ENCODE results near the gene CYGB.
"Not testable (repeated sequence)": the region's sequence is repeated elsewhere in the genome, so short reads cannot be mapped to it uniquely, and the experiment has no call there.

Gene CYGB

DNA sequence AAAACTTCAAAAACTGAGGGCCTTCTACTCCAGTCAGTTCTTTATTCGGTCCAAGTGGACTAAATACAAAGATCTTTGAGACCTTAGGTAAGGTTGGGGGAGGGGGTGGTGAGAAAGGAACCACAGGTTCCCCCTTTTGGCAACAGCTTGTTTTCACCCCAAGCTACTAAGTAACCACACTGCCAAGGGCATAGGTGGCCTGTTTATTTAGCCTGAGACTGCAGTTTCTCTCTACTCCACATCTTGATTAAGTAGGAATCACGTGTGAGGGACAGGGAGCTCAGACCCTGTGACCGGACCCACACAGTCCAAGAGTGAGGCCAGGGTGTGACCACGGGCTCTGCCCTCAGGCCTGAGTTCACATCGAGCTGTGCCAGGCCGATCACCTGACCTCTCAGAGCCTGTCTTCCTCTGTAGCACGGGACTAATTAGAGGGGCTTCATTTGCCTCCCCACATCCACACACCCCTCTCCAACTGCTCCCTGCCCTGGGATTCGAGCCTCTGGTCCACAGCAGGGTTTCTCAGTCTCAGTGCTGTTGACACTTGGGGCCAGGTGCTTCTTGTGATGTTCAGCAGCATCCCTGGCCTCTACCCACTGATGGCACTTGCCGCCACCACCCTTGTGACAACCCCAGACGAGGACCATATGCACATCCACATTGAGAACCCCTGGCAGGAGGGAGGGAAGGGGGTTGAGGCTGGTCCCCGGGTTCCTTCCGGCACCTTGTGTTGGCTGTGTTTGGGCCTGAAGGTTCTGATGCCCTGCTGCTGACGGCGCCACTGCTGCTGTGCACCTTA lies 30.3 kb upstream of the CYGB start:
- in situ Hi-C loops (cut with MboI; ENCODE audit: low sequenced_read_pairs): no loop called here

DNA sequence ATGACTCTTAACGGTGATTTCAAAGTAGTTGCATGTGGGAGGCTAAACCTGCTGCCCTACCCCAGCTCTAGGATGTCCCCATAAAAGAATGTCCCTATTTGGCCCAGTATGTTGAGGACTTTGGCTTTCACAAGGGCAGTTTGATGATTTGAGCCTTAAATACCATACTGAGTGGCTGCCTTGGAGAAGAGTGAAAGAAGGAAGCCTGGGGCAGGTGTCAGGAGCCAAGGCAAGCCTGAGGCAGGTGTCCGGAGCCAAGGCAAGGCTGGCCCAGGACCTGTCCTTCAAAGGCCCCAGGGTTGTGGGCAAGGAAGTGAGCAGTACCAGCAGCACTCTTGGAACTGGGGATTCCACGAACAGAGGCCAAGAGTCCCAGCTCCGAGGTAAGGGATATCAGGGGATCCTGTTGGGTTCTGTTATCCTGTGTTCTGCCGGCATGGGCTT lies 29.5 kb upstream of the CYGB start:
- in situ Hi-C loops (cut with MboI; ENCODE audit: low sequenced_read_pairs): no loop called here

- in situ Hi-C loops (cut with MboI; ENCODE audit: low sequenced_read_pairs): no loop called here
Observed at GRCh38 chr17:76566613-76566943, 29.1 kb upstream of the CYGB start.

DNA sequence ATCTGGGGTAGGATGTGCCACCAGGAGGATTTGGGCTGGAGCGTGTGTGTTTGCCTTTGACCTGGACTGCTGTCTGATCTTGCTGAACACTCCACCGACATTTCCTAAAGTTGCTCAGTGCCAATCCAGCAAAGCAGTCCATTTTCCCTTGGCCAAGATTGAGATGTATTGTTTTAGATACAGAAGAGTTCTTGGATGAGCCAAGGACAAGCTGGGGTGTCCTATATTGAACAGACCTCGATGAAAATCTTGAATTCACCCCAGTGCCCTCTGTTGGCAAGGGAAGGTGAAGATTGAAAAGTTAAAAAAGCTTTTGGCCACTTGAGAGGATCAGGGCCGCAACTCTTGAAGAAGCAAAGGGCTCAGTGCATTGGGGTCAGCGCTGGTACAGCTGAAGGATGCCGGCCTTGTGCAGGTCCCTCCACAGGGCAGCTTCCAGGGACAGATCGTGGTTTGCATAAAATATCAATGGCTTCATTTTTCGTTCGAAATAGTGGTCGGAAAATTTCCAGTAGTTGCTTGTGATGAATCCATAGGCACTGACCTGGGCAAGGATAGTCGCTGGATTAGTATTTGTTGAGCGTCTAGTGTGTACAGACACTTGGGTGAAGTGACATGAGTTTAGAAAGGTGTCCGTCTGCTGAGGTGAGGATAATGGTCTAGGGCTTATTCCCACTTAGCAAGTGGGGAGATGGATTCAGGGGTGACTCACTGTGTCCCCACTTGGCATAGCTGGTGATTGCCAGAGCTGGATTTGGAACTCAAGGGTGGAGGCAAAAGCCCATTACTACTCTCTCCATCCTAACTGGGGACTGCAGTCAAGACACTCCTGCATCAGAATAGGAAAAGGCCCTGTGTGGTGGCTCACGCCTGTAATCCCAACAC lies 28.5 kb upstream of the CYGB start:
- in situ Hi-C loops (cut with MboI; ENCODE audit: low sequenced_read_pairs): no loop called here

DNA sequence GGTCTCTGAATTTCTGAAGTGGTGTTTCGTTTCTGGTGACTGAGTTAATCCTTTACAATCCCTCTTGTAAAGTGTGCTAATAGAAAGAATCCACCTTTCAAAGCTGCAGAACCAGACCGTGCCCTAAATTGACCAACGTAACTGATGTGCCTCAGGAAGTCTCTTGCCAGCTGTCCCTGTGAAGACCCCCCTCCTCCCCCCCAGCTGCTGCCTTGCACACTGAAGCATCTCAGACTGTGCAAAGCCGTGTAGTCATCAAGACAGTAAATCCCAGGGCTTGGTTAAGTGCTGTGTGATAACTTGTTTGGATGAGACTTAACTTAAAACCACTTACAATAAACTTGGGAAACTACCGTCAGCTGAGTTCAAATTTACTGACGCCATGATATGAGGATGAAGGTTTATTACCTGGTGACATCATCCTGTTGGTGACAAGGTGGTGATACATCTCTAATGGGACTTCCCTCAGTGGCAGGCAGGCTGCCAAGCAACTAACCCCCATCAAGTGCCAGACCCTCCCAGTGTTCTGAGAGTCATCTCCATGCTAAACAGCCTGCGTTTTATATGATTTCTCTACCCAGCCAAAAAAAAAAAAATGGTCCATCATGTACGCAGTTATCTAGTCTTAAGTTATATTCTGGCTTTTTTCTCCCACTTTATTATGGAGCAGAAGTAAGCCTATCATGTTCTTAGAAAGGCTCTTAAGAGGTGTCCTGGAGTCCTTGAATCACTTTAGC lies 27.6 kb upstream of the CYGB start:
- in situ Hi-C loops (cut with MboI; ENCODE audit: low sequenced_read_pairs): not testable (repeated sequence)

GRCh38 chr17:76563359-76563758 lies 25.9 kb upstream of the CYGB start:
- in situ Hi-C loops (cut with MboI; ENCODE audit: low sequenced_read_pairs): not testable (repeated sequence)

DNA sequence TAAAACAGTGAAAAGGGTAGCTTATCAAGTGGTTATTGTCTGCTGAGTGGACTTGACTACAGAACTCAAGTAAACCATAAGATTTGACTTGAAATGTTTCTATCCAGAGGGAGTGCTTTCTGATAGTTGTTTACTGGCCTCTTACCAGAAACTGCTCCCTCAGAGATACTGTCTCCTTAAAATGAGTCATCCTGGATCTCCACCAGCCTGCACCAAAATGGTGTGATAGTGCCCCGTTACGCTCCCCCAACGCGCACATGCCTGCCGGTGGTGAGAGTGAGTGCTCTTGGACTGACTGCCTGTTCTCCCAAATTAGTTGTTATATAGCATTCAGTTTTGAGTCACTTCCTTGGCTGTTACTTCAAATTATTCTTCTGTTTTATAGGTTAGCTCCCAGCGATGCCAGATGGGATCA lies 25.2 kb upstream of the CYGB start:
- in situ Hi-C loops (cut with MboI; ENCODE audit: low sequenced_read_pairs): no loop called here

- in situ Hi-C loops (cut with MboI; ENCODE audit: low sequenced_read_pairs): no loop called here
Observed at GRCh38 chr17:76561799-76562268, 24.3 kb upstream of the CYGB start.

DNA sequence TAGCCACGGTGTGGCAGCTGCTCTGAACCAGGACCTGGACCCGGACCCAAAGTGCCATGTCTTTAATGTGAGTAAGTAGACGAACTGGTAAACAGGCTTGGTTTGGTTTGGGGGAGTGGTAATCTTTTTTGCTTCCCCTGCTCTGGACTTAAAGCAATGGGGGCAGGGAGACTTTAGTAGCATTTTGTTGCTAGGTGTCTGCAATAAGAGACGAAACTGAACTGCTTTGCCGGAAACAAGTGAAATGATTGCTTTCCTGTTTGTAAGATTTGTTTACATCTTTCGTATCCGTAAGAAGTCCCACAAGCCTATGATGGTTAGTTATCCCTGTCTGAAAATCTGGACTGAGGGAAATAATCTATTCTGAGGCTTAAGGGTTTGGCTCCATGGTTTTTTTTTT lies 23.8 kb upstream of the CYGB start:
- in situ Hi-C loops (cut with MboI; ENCODE audit: low sequenced_read_pairs): no loop called here

GRCh38 chr17:76560877-76561221 lies 23.3 kb upstream of the CYGB start:
- in situ Hi-C loops (cut with MboI; ENCODE audit: low sequenced_read_pairs): no loop called here

DNA sequence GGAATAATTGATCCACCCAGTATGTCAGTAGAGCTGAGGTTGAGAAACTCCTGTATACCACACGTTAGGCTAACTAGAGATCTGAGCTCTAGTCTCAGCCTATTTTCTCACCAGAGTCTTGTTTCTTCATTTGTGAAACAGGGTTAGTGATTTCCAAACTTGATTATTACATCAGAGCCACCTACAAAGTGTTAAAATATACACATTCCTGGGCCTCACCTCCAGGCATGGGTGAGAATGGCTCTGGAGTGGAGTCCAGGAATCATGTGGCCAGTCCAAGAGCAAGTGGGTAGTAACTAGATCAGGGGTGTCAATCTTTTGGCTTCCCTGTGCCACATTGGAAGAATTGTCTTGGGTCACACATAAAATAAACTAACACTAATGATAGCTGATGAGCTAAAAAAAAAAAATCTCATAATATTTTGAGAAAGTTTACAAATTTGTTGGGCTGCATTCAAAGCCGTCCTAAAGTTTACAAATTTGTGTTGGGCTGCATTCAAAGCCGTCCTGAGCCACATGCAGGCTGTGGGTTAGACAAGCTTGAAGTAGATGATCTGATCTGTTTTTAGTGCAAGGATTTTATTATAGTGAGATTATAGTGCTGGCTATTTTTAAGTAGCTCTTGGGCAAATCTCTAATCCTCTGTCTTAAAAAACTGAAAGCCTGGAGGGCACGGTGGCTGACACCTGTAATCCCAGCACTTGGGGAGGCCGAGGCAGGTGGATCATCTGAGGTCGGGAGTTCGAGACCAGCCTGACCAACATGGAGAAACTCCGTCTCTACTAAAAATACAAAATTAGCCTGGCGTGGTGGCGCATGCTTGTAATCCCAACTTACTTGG lies 22.7 kb upstream of the CYGB start:
- in situ Hi-C loops (cut with MboI; ENCODE audit: low sequenced_read_pairs): no loop called here

GRCh38 chr17:76559460-76559859 lies 22.0 kb upstream of the CYGB start:
- in situ Hi-C loops (cut with MboI; ENCODE audit: low sequenced_read_pairs): not testable (repeated sequence)

GRCh38 chr17:76558198-76559095 lies 20.9 kb upstream of the CYGB start:
- in situ Hi-C loops (cut with MboI; ENCODE audit: low sequenced_read_pairs): no loop called here

DNA sequence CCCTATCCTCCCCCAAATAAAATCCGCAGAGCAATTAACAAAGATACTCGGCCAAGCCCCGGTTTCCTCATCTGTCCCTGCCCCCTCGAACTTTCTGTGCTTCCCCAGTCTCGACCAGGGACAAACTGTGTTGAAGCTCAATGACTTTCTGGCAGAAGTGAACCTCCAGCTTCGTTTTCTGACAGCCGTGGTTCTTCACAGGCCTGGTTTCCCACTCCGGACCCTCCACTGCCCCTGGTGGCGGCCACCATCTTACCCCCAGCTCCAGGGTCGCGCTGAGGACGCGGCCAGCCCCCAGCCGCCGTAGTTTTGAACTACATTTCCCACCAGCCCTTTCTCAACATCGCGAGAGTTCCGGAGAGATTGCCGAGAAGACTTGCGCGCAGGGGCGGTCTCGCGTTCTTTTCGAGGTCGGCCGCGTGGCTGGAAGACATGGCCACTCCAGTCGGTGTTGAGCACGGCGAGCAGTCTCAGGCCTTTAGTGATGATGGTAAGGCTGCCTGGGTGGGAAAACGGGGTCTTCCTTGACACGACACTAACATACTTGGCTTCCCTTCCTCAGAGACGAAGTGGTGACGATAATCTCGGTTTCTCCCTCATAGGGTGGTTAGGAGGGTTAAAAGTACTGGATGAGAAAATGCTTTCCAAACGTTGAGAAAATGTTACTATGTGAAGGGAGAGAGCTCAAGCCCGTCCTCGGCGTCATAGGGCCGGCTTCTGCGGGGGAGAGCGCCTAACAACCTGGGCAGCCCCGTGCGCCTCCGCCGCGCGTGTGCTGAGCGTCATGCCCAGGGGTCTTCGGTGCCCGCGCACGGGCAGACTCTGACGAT lies 20.1 kb upstream of the CYGB start:
- in situ Hi-C loops (cut with MboI; ENCODE audit: low sequenced_read_pairs): no loop called here

GRCh38 chr17:76556765-76557367 lies 19.4 kb upstream of the CYGB start:
- in situ Hi-C loops (cut with MboI; ENCODE audit: low sequenced_read_pairs): no loop called here

- in situ Hi-C loops (cut with MboI; ENCODE audit: low sequenced_read_pairs): no loop called here
Observed at GRCh38 chr17:76554131-76554530, 16.6 kb upstream of the CYGB start.

DNA sequence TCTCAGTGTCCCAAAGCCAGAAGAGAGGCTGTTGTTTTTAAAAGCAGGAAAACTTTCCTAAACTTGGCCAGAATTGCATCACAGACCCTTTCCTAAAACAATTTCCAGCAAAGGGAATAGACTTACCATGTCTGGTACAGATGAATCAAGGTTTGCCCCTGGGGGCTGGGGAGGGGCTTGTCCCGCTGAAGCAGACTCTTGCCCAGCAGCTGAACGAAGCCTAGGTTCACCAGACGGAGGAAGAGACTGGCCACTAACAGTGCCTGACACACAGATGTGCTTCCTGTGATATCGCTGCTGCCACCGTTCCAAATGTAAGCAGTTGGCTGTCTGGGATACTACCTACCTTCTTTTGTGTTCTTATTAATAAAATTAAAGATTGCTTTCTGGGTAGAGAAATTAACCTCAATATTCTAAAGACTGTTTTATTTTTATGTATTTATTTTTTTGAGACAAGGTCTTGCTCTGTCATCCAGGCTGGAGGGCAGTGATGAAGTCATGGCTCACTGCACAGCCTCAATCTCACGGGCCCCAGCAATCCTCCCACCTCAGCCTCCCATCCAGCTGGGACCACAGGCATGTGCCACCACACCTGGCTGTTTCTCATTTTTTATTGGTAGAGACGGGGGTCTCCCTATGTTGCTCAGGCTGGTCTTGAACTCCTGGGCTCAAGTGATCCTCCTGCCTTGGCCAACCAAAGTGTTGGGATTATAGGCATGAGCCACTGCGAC lies 15.8 kb upstream of the CYGB start:
- in situ Hi-C loops (cut with MboI; ENCODE audit: low sequenced_read_pairs): no loop called here

DNA sequence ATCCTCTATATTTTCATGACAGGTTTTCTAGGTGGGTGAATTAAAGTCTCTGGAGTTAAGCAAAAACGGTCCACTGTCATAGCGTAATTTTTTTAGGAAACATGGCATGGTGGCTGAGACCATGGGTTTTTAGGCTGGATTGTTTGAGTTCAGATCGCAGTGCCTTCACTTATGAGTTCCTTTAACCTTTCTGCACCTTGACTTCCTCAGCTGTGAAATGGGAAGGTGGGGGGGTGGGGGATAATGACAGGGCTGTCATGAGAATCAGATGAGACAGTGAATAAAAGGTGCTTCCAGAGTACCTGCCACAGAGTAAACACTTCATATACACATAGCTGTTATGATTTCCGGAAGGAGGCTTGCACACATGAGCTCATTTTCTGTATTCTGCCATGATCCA lies 14.2 kb upstream of the CYGB start:
- in situ Hi-C loops (cut with MboI; ENCODE audit: low sequenced_read_pairs): no loop called here

All from HL-60/S4 (cell line).